Aorta (tissue), 5 donors: Measurements from ENCODE around the gene SNTB2. TPM values are rescaled to one million over a fixed set of nuclear protein-coding genes. Genes with fewer than 3 reads are reported as not detected.
"Not testable (repeated sequence)": the region's sequence is repeated elsewhere in the genome, so short reads cannot be mapped to it uniquely, and the experiment has no call there.

Experiments used
- ATAC-seq: fragments of 200-7000 bp; cut with Tn5 transposase; one replicate; pipeline ENCODE4 v1.9.1; 2022; ENCODE audit warnings: moderate library complexity; ENCODE audit not compliant: low FRiP score
- DNase-seq, 2 donors: peaks; one replicate each; pipeline ENCODE4 v3.0.0-alpha.2; 2020
- H3K27ac ChIP-seq, 2 donors: one replicate each; pipeline ENCODE4 v1.5.1; 2013; ENCODE audit warnings: low read length in 2 of 2, mild to moderate bottlenecking in 2 of 2, moderate library complexity in 2 of 2, control low read depth in 1 of 2, inconsistent platforms in 1 of 2, low read depth in 1 of 2
- H3K27me3 ChIP-seq, 2 donors: one replicate each; pipeline ENCODE4 v1.6.1; 2013; ENCODE audit warnings: control low read depth in 1 of 2, low read length in 1 of 2, mild to moderate bottlenecking in 1 of 2, moderate library complexity in 1 of 2; ENCODE audit not compliant: insufficient read depth in 2 of 2, control insufficient read depth in 1 of 2
- H3K36me3 ChIP-seq, 2 donors: one replicate each; pipeline ENCODE4 v1.6.1; 2013; ENCODE audit warnings: control low read depth in 1 of 2, low read length in 1 of 2, mild to moderate bottlenecking in 1 of 2; ENCODE audit not compliant: insufficient read depth in 2 of 2, control insufficient read depth in 1 of 2
- H3K4me1 ChIP-seq, 2 donors: one replicate each; pipeline ENCODE4 v1.6.1; 2013; ENCODE audit warnings: low read length in 2 of 2, control low read depth in 1 of 2, mild to moderate bottlenecking in 1 of 2, moderate library complexity in 1 of 2; ENCODE audit not compliant: insufficient read depth in 2 of 2, control insufficient read depth in 1 of 2
- H3K4me3 ChIP-seq, 2 donors: one replicate each; pipeline ENCODE4 v1.5.1; 2013; ENCODE audit warnings: low read length in 2 of 2, control low read depth in 1 of 2, mild to moderate bottlenecking in 1 of 2
- H3K9me3 ChIP-seq: one replicate; pipeline ENCODE4 v1.6.1; 2013; ENCODE audit warnings: mild to moderate bottlenecking, low read length; ENCODE audit not compliant: control insufficient read depth
- WGBS, 2 donors: extraction: QIAGEN DNeasy Blood & Tissue Kit; methylation state at CpG; one replicate each; pipeline ENCODE4 v1.1.7; 2013; 5-methylcytosine and 5-hydroxymethylcytosine counted together
- intact Hi-C, 2 donors: fragments of 100-400 bp; cut with DNase I; formaldehyde crosslinking; loops; one replicate each; pipeline versions ENCODE4 v1.14.2 to v1.15.0; 2022
- long read RNA-seq, 2 donors: library from polyadenylated mRNA; unstranded; transcript quantifications; one replicate each; pipeline ENCODE4 v2.0.0, GENCODE V29; 2020 to 2021
- polyA plus RNA-seq, 2 donors: library from polyadenylated mRNA; stranded (reverse); fragments of 200-250 nt; gene quantifications; one replicate each; pipeline ENCODE4 v1.2.3, GENCODE V29; 2013
- total RNA-seq, 2 donors: library from RNA; stranded (reverse); fragmentation: NEBNext Ultra II Directional; extraction: Animal tissue kit (Norgen Biotek cat#: 25700); gene quantifications; one replicate each; pipeline ENCODE4 v1.2.1, GENCODE V29; 2021
- donor health status: healthy with polysubstance abuse.
- donor health status: Bipolar disorder and iron deficiency.
- donor health status: DM: no; HTN: no; CAD: no.
- donor health status: DM: no; HTN: no; CAD: no.
- donor health status: DM: yes; HTN: yes; CAD: no.

Gene SNTB2
- total RNA-seq (10 to 100 TPM; 49.6 to 67.1 TPM), polyA plus RNA-seq (1 to 10 TPM; 6.1 to 8.0 TPM)
- long read RNA-seq, donor 1, full-length matches to known transcripts, result 1 of 8 reads
- long read RNA-seq, donor 1, partial matches to known transcripts, result 2 of 8 reads
- long read RNA-seq, donor 1, other reads (novel, unspliced or antisense), result 5 of 8 reads
- long read RNA-seq, donor 2, full-length matches to known transcripts, result 39 of 64 reads
- long read RNA-seq, donor 2, partial matches to known transcripts, result 4 of 64 reads
- long read RNA-seq, donor 2, other reads (novel, unspliced or antisense), result 21 of 64 reads

GRCh38 chr16:69186642-69187445, at the start of gene SNTB2:
Gene SNTB2, plus strand, starts transcription at chr16:69187164. Its CDS starts 3 bp downstream, at chr16:69187167.
- WGBS, 2 donors, result 1% methylated on average over 56 to 69 of the region's 69 CpGs
- Histone ChIP-seq H3K27ac (peak within 1 kb of the TSS; percentile 78 to 91), H3K4me3 (peak within 1 kb of the TSS; percentile 58 to 88), H3K4me1 (peaks cover 0 to 4% of the 10 kb centered on the region in 2 donors), H3K36me3 (no peaks in the 10 kb centered on the region), H3K27me3 (no peaks in the 10 kb centered on the region), H3K9me3 (no peaks in the 10 kb centered on the region)
- peak; percentile 96 to 97 for DNase-seq
- ATAC-seq, result peak; percentile 96
- intact Hi-C loops, result loop anchor here (1.0 to 10.0 kb wide), 2 partner anchors 37 to 52 kb away; partner anchors contain the start of genes CHTF8 (in 1 of the 2) and UTP4 (in 1 of the 2)

GRCh38 chr16:69138608-69139007, 48.4 kb upstream of the SNTB2 start:
- Histone ChIP-seq H3K27ac (no peak overlapping the region), H3K36me3 (peaks cover 0 to 5% of the 10 kb centered on the region in 2 donors), H3K4me1 (no peaks in the 10 kb centered on the region), H3K4me3 (no peak overlapping the region), H3K27me3 (no peaks in the 10 kb centered on the region), H3K9me3 (no peaks in the 10 kb centered on the region)
- intact Hi-C loops, result loop anchor here in 1 of 2 donors (10.0 kb wide), 2 partner anchors 46 to 294 kb away; partner anchors contain the start of genes SNTB2 and TANGO6
- WGBS, 2 donors, result 55 to 66% methylated on average over 2 of the region's 2 CpGs
- ATAC-seq (no peak), DNase-seq (no peak)

GRCh38 chr16:69139464-69139863, 47.5 kb upstream of the SNTB2 start:
- 94 to 95% methylated on average over 7 of the region's 7 CpGs for WGBS, 2 donors
- H3K36me3 ChIP-seq, ATAC-seq, H3K9me3 ChIP-seq, H3K27ac ChIP-seq, DNase-seq, H3K4me3 ChIP-seq, H3K4me1 ChIP-seq, H3K27me3 ChIP-seq: not testable (repeated sequence)
- intact Hi-C loops, result loop anchor here in 1 of 2 donors (10.0 kb wide), 2 partner anchors 45 to 295 kb away; partner anchors contain the start of genes SNTB2 and TANGO6

GRCh38 chr16:69141014-69141413, 46.0 kb upstream of the SNTB2 start:
- H3K27me3 ChIP-seq, result no peaks in the 10 kb centered on the region
- H3K4me3 ChIP-seq, result no peak overlapping the region
- H3K4me1 ChIP-seq, result no peaks in the 10 kb centered on the region
- no peak for ATAC-seq
- DNase-seq, result no peak
- intact Hi-C loops, result no loop called here
- WGBS, 2 donors, result 91 to 96% methylated on average over 5 of the region's 5 CpGs
- peaks cover 0 to 5% of the 10 kb centered on the region in 2 donors for H3K36me3 ChIP-seq
- no peaks in the 10 kb centered on the region for H3K9me3 ChIP-seq
- H3K27ac ChIP-seq, result no peak overlapping the region

- Histone ChIP-seq H3K4me3 (no peak overlapping the region), H3K9me3 (no peaks in the 10 kb centered on the region), H3K27ac (no peak overlapping the region), H3K36me3 (peaks cover 0 to 3% of the 10 kb centered on the region in 2 donors), H3K4me1 (no peaks in the 10 kb centered on the region), H3K27me3 (no peaks in the 10 kb centered on the region)
- ATAC-seq, result no peak
- no peak for DNase-seq
- intact Hi-C loops, result no loop called here
- WGBS, 2 donors, result 93% methylated on average over 4 of the region's 4 CpGs
These were observed 45.0 kb upstream of the SNTB2 start for GRCh38 chr16:69141936-69142335.

- H3K4me3 ChIP-seq, result no peak overlapping the region
- ATAC-seq, result no peak
These were observed 43.8 kb upstream of the SNTB2 start for GRCh38 chr16:69143116-69143515.

GRCh38 chr16:69145658-69146057, 41.3 kb upstream of the SNTB2 start:
- ATAC-seq, result peak; percentile 70

More at GRCh38 chr16:69143116-69143515, 43.8 kb upstream of the SNTB2 start:
- intact Hi-C loops, result no loop called here
- no peak for DNase-seq
- Histone ChIP-seq H3K4me1 (no peaks in the 10 kb centered on the region), H3K27me3 (no peaks in the 10 kb centered on the region), H3K36me3 (peaks cover 0 to 3% of the 10 kb centered on the region in 2 donors), H3K27ac (no peak overlapping the region), H3K9me3 (no peaks in the 10 kb centered on the region)
- WGBS, 2 donors, result 89 to 90% methylated on average over 11 of the region's 11 CpGs

GRCh38 chr16:69149621-69150020, 37.3 kb upstream of the SNTB2 start:
- not testable (repeated sequence) for H3K9me3 ChIP-seq, H3K36me3 ChIP-seq, H3K27ac ChIP-seq, H3K4me1 ChIP-seq, ATAC-seq, H3K27me3 ChIP-seq, H3K4me3 ChIP-seq, DNase-seq
- 85 to 86% methylated on average over 9 of the region's 9 CpGs for WGBS, 2 donors
- intact Hi-C loops, result loop anchor here (1.0 to 2.0 kb wide), 2 partner anchors 38 to 137 kb away; partner anchors contain the start of gene SNTB2 (in 1 of the 2)

More at GRCh38 chr16:69145658-69146057, 41.3 kb upstream of the SNTB2 start:
- peak in 1 of 2 donors; percentile 59 for DNase-seq
- no peak overlapping the region for H3K4me3 ChIP-seq
- 3 to 8% methylated on average over 4 of the region's 4 CpGs for WGBS, 2 donors
- H3K9me3 ChIP-seq, result no peaks in the 10 kb centered on the region
- H3K27ac ChIP-seq, result peak overlapping the region; percentile 25 to 37
- H3K36me3 ChIP-seq, result no peaks in the 10 kb centered on the region
- no peaks in the 10 kb centered on the region for H3K4me1 ChIP-seq
- intact Hi-C loops, result no loop called here
- no peaks in the 10 kb centered on the region for H3K27me3 ChIP-seq
